ENCODE results near the gene LIFR.

LIFR gene

GRCh38 chr5:38593959-38594358, 37.5 kb upstream of the LIFR start:
- H3K4me1 ChIP-seq (ENCODE audit: low read depth, poor library complexity, severe bottlenecking): no peaks in the 10 kb centered on the region
- no peak overlapping the region for H3K9ac ChIP-seq
- H3K27ac ChIP-seq: no peak overlapping the region
- no peak overlapping the region for H3K4me3 ChIP-seq (IDR thresholded peaks at IDR 0.05; ENCODE audit: insufficient read depth, low read depth, low read length)
- H3K4me2 ChIP-seq: no peak overlapping the region
- no peaks in the 10 kb centered on the region for H3K36me3 ChIP-seq (ENCODE audit: insufficient read depth)
- TF ChIP-seq CTCF (conservative IDR thresholded peaks at IDR 0.05; ENCODE audit: low read depth, low read length): no peak
- no peak overlapping the region for H2AFZ ChIP-seq (ENCODE audit: low read depth)
- H3K79me2 ChIP-seq (ENCODE audit: insufficient read depth, low read depth): no peaks in the 10 kb centered on the region
- H3K27me3 ChIP-seq (ENCODE audit: insufficient read depth, low read depth): no peaks in the 10 kb centered on the region
- no peaks in the 10 kb centered on the region for H4K20me1 ChIP-seq (ENCODE audit: insufficient read depth)

GRCh38 chr5:38591523-38591849, 35.0 kb upstream of the LIFR start:
- Histone ChIP-seq H3K4me2 (no peak overlapping the region), H3K4me3 (IDR thresholded peaks at IDR 0.05; ENCODE audit: insufficient read depth, low read depth, low read length) (no peak overlapping the region), H4K20me1 (ENCODE audit: insufficient read depth) (no peaks in the 10 kb centered on the region), H3K4me1 (ENCODE audit: low read depth, poor library complexity, severe bottlenecking) (no peaks in the 10 kb centered on the region), H3K27ac (no peak overlapping the region), H3K9ac (no peak overlapping the region), H3K79me2 (ENCODE audit: insufficient read depth, low read depth) (no peaks in the 10 kb centered on the region), H2AFZ (ENCODE audit: low read depth) (no peak overlapping the region), H3K36me3 (ENCODE audit: insufficient read depth) (no peaks in the 10 kb centered on the region), H3K27me3 (ENCODE audit: insufficient read depth, low read depth) (no peaks in the 10 kb centered on the region)
- no peak for TF ChIP-seq CTCF (conservative IDR thresholded peaks at IDR 0.05; ENCODE audit: low read depth, low read length)

- Histone ChIP-seq H4K20me1 (ENCODE audit: insufficient read depth) (no peaks in the 10 kb centered on the region), H3K4me3 (IDR thresholded peaks at IDR 0.05; ENCODE audit: insufficient read depth, low read depth, low read length) (no peak overlapping the region), H3K79me2 (ENCODE audit: insufficient read depth, low read depth) (no peaks in the 10 kb centered on the region), H3K27ac (no peak overlapping the region), H3K27me3 (ENCODE audit: insufficient read depth, low read depth) (no peaks in the 10 kb centered on the region), H3K4me1 (ENCODE audit: low read depth, poor library complexity, severe bottlenecking) (no peaks in the 10 kb centered on the region), H3K4me2 (no peak overlapping the region), H2AFZ (ENCODE audit: low read depth) (no peak overlapping the region), H3K36me3 (ENCODE audit: insufficient read depth) (no peaks in the 10 kb centered on the region), H3K9ac (no peak overlapping the region)
- no peak for TF ChIP-seq CTCF (conservative IDR thresholded peaks at IDR 0.05; ENCODE audit: low read depth, low read length)
Observed at GRCh38 chr5:38590838-38591522, 34.5 kb upstream of the LIFR start.

GRCh38 chr5:38589629-38590028, 33.2 kb upstream of the LIFR start:
- no peak overlapping the region for H3K4me3 ChIP-seq (IDR thresholded peaks at IDR 0.05; ENCODE audit: insufficient read depth, low read depth, low read length)
- no peak overlapping the region for H3K4me2 ChIP-seq
- no peaks in the 10 kb centered on the region for H3K79me2 ChIP-seq (ENCODE audit: insufficient read depth, low read depth)
- H4K20me1 ChIP-seq (ENCODE audit: insufficient read depth): no peaks in the 10 kb centered on the region
- H3K27ac ChIP-seq: no peak overlapping the region
- no peaks in the 10 kb centered on the region for H3K27me3 ChIP-seq (ENCODE audit: insufficient read depth, low read depth)
- no peak overlapping the region for H2AFZ ChIP-seq (ENCODE audit: low read depth)
- H3K4me1 ChIP-seq (ENCODE audit: low read depth, poor library complexity, severe bottlenecking): no peaks in the 10 kb centered on the region
- no peak overlapping the region for H3K9ac ChIP-seq
- no peaks in the 10 kb centered on the region for H3K36me3 ChIP-seq (ENCODE audit: insufficient read depth)
- TF ChIP-seq CTCF (conservative IDR thresholded peaks at IDR 0.05; ENCODE audit: low read depth, low read length): no peak

Data from KMS-11 (cell line).